K562 (cell line): ENCODE measurements around the gene SUCO.

Experiments
- ETV6 ChIP-seq, 3 experiments: fragments of 150-350 bp in 1 of 3; sonication (generic) in 1 of 3; formaldehyde crosslinking in 1 of 3; IDR thresholded peaks; 2 replicates each; pipeline versions ENCODE4 v1.6.1 to v1.8.0; 2014 to 2022; ENCODE audit warnings: borderline replicate concordance in 2 of 3, low read depth in 2 of 3, antibody characterized with exemption in 1 of 3, low read length in 1 of 3, mild to moderate bottlenecking in 1 of 3, missing genetic modification reagents in 1 of 3
- SMARCC2 ChIP-seq: fragments of 450-650 bp; IDR thresholded peaks from 2 replicates; pipeline ENCODE4 v1.6.1; 2017; ENCODE audit warnings: antibody characterized with exemption, moderate library complexity, mild to moderate bottlenecking, low read depth
- SP1 ChIP-seq: sonication (generic); formaldehyde crosslinking; IDR thresholded peaks from 2 replicates; pipeline ENCODE4 v1.8.1; 2022; ENCODE audit warnings: mild to moderate bottlenecking, missing genetic modification reagents
- ZNF133 ChIP-seq: fragments of 250-450 bp; sonication (Bioruptor Pico); IDR thresholded peaks from 2 replicates; pipeline ENCODE4 v1.4.0; 2020; ENCODE audit warnings: mild to moderate bottlenecking
- TF ChIP-seq, protein P1 (sequence below), 3 experiments: IDR thresholded peaks in 2 of 3; conservative IDR thresholded peaks in 1 of 3; 2 replicates each; pipeline ENCODE4 v1.5.1; 2011 to 2012; ENCODE audit warnings: low read length in 3 of 3, mild to moderate bottlenecking in 3 of 3, control low read depth in 2 of 3, improper control_type of control experiment in 1 of 3, inconsistent platforms in 1 of 3, low read depth in 1 of 3, mixed read lengths in 1 of 3, moderate library complexity in 1 of 3; ENCODE audit not compliant: insufficient read depth in 2 of 3

DNA sequence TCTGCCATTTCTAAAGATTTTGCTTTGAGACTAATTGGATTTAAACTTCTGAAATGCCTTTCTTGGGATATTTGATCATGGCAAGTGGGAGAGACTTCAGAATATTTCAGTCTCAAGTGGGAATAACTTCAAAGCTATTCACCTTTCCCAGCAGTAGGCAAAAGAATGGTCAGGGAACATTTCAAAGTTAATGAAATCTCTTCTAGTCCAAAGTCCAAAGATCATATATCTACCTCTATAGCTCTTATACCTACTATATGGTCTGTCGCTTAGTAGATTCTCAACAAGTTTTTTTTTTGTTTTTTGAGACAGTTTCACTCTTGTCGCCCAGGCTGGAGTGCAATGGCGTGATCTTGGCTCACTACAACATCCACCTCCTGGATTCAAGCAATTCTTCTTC, 44.6 kb upstream of the SUCO start:
- TF ChIP-seq SMARCC2, result no peak
- TF ChIP-seq ETV6 (IDR thresholded peaks at IDR 0.05; ENCODE audit: borderline replicate concordance in 1 of 2, low read depth in 2 of 2, low read length in 1 of 2), result no peak
- TF ChIP-seq ETV6 (CRISPR knock-in tag; IDR thresholded peaks at IDR 0.05; ENCODE audit: borderline replicate concordance), result no peak
- no peak for TF ChIP-seq SP1 (CRISPR knock-in tag)
- no peak for TF ChIP-seq ZNF133 (CRISPR knock-in tag)
- TF ChIP-seq, protein P1, sequence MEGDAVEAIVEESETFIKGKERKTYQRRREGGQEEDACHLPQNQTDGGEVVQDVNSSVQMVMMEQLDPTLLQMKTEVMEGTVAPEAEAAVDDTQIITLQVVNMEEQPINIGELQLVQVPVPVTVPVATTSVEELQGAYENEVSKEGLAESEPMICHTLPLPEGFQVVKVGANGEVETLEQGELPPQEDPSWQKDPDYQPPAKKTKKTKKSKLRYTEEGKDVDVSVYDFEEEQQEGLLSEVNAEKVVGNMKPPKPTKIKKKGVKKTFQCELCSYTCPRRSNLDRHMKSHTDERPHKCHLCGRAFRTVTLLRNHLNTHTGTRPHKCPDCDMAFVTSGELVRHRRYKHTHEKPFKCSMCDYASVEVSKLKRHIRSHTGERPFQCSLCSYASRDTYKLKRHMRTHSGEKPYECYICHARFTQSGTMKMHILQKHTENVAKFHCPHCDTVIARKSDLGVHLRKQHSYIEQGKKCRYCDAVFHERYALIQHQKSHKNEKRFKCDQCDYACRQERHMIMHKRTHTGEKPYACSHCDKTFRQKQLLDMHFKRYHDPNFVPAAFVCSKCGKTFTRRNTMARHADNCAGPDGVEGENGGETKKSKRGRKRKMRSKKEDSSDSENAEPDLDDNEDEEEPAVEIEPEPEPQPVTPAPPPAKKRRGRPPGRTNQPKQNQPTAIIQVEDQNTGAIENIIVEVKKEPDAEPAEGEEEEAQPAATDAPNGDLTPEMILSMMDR (IDR thresholded peaks at IDR 0.05 in 2 of 3, conservative IDR thresholded peaks at IDR 0.05 in 1 of 3; ENCODE audit: insufficient read depth in 2 of 3, low read depth in 1 of 3, low read length in 3 of 3), result no peak
